ENCODE measurements around the gene CLDN11.

DNA sequence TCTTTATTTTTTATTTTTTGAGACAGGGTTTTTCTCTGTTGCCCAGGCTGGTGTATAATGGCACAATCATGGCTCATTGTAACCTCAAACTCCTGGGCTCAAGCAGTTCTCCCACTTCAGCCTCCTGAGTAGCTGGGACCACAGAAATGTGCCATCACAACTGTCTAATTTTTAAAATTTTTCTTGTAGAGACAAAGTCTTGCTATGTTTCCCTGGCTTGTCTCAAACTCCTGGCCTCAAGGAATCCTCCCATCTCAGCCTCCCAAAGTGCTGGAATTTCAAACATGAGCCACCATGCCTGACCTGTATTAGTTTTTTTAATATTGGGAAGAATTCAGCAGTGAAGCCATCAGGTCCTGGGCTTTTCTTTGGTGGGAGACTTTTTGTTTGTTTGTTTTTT lies 13.6 kb upstream of the CLDN11 start:
- TF ChIP-seq, protein P1, sequence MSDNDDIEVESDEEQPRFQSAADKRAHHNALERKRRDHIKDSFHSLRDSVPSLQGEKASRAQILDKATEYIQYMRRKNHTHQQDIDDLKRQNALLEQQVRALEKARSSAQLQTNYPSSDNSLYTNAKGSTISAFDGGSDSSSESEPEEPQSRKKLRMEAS (IDR thresholded peaks at IDR 0.05), result no peak
- TF ChIP-seq ZNF274 (IDR thresholded peaks at IDR 0.05; ENCODE audit: borderline replicate concordance, extremely low read depth, low read length), result no peak

Measured in H1 (cell line).